ENCODE results near the gene L3MBTL4.

- TF ChIP-seq CTCF (IDR thresholded peaks at IDR 0.05; ENCODE audit: poor library complexity), result no peak
- no peak for TF ChIP-seq EZH2phosphoT487 (IDR thresholded peaks at IDR 0.05; ENCODE audit: low read depth, severe bottlenecking, unreplicated experiment)
- TF ChIP-seq EZH2 (IDR thresholded peaks at IDR 0.05; ENCODE audit: borderline replicate concordance), result no peak
These were observed 335.8 kb downstream of the L3MBTL4 start for GRCh38 chr18:6078877-6079276.

Data from hepatocyte (in vitro differentiated cells).